GM12891 (cell line): Measurements from ENCODE around the gene NCKAP5.

ENCODE experiments used
- PAX5 ChIP-seq: IDR thresholded peaks from 2 replicates; pipeline ENCODE4 v1.6.1; 2011; ENCODE audit warnings: low read length, moderate library complexity, mild to moderate bottlenecking; ENCODE audit not compliant: insufficient read depth, severe bottlenecking
- POLR2A ChIP-seq: IDR thresholded peaks from 2 replicates; pipeline ENCODE4 v1.6.1; 2011; ENCODE audit warnings: low read depth, low read length, control low read depth
- POLR2AphosphoS5 ChIP-seq: IDR thresholded peaks from 2 replicates; pipeline ENCODE4 v1.6.1; 2011; ENCODE audit warnings: low read depth, low read length, control low read depth
- POU2F2 ChIP-seq: IDR thresholded peaks from 2 replicates; pipeline ENCODE4 v1.6.1; 2011; ENCODE audit warnings: low read depth, mild to moderate bottlenecking, control low read depth, low read length, moderate library complexity
- TAF1 ChIP-seq: IDR thresholded peaks from 2 replicates; pipeline ENCODE4 v1.6.1; 2011; ENCODE audit warnings: low read depth, low read length, control low read depth

DNA sequence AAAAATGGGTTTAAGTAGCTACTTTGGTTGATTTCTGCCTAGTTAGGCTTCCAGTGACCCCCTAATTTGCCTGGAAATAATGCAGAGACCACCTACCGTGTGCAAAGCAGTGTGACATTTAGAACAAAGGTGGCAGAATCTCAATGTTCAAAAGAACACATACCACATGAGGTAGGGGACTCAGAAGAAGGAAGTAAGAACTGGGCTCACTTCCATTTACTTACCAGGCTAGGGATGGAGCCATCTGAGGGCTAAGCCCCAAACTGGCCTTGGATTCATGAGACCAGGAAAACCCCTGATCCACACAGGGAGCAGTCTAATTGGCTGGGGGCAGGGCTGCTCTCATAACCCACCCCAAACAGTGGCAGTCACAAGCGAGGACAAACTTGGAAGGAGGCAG is 190.7 kb downstream of the NCKAP5 start:
- TF ChIP-seq POLR2A (no peak), PAX5 (no peak), TAF1 (no peak), POLR2AphosphoS5 (no peak), POU2F2 (no peak)
